Measurements from ENCODE around the gene BICD2. TPM values are rescaled to one million over a fixed set of nuclear protein-coding genes. Genes with fewer than 3 reads are reported as not detected.
A peak's percentile ranks its signal among the peaks of the same experiment; 100 is the strongest.

BICD2 gene
- total RNA-seq, 1 donor from 2014 or later: 22.5 TPM

DNA sequence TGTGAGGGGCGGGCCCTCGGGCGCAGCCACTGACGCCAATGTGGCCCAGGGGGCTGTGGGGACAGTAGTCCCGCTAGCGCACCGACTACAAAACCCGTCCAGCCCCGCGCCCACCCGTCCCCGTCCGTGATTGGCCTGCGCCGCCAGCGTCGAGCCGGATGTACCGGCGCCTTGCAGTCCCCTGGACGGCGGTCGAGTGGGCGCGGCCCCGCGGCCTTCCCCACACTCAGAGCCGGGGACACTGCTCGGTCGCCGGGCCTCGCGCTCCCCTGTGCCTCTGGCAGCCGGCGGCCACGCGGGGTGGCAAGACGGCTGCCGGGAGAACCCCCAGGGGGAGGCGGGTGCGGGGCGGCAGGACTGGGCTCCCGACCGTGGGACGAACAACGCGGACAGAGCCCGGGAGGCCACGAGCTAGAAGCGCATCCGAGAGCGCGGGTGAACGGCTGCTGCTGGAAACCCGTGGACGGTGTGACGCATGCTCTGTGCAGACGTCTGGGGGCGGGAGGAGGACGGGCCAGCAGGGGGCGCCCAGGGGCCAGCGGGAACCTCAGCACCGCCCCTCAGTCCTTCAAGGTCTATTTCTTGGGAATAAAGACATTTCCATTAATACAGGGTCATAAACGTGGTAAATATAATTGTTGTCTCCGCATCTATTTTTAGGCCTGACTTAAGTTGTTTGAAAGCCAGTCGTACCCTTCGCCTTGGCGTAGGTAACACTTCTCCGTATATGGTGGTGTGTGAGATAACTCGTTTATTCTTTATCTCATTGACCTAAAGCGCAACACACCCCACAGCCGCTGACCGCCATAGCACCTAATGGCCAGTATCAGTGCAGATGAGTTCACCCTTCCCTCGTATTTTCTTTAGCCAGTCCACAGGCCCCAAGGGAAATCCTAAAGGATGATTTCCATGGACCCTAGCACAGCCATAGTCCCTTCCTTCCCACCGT is 629 bp upstream of the BICD2 start:
- DNase-seq: peak; percentile 97
- peak; percentile 91 for ATAC-seq (ENCODE audit: low read depth)
- H3K27ac Mint-ChIP-seq: peak overlapping the region; percentile 95
- POLR2A ChIA-PET: interaction anchor here (0.7 to 2.6 kb wide), 6 partner anchors 23 to 95 kb away, joined by 3 to 24 read pairs (median 3); partner anchors contain the start of gene IPPK
- TF ChIP-seq, protein P1, sequence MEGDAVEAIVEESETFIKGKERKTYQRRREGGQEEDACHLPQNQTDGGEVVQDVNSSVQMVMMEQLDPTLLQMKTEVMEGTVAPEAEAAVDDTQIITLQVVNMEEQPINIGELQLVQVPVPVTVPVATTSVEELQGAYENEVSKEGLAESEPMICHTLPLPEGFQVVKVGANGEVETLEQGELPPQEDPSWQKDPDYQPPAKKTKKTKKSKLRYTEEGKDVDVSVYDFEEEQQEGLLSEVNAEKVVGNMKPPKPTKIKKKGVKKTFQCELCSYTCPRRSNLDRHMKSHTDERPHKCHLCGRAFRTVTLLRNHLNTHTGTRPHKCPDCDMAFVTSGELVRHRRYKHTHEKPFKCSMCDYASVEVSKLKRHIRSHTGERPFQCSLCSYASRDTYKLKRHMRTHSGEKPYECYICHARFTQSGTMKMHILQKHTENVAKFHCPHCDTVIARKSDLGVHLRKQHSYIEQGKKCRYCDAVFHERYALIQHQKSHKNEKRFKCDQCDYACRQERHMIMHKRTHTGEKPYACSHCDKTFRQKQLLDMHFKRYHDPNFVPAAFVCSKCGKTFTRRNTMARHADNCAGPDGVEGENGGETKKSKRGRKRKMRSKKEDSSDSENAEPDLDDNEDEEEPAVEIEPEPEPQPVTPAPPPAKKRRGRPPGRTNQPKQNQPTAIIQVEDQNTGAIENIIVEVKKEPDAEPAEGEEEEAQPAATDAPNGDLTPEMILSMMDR (IDR thresholded peaks at IDR 0.05): peak; percentile 71
- peak overlapping the region; percentile 90 for H3K4me3 Mint-ChIP-seq
- H3K4me1 Mint-ChIP-seq: peaks cover 63% of the 10 kb centered on the region
- H3K27me3 Mint-ChIP-seq: no peaks in the 10 kb centered on the region
- no peaks in the 10 kb centered on the region for H3K9me3 Mint-ChIP-seq
- intact Hi-C loops (cut with micrococcal nuclease): loop anchor here (1.0 to 10.0 kb wide), 13 partner anchors 25 to 802 kb away; partner anchors contain the start of genes CENPP, FAM120A, FAM120AOS and IARS1
- peaks cover 2% of the 10 kb centered on the region for H3K36me3 Mint-ChIP-seq (ENCODE audit: low read depth)
- CTCF ChIA-PET: interaction anchor here (1.0 to 2.0 kb wide), 4 partner anchors 25 to 95 kb away, joined by 3 to 10 read pairs (median 8); partner anchors contain the start of gene IPPK

DNA sequence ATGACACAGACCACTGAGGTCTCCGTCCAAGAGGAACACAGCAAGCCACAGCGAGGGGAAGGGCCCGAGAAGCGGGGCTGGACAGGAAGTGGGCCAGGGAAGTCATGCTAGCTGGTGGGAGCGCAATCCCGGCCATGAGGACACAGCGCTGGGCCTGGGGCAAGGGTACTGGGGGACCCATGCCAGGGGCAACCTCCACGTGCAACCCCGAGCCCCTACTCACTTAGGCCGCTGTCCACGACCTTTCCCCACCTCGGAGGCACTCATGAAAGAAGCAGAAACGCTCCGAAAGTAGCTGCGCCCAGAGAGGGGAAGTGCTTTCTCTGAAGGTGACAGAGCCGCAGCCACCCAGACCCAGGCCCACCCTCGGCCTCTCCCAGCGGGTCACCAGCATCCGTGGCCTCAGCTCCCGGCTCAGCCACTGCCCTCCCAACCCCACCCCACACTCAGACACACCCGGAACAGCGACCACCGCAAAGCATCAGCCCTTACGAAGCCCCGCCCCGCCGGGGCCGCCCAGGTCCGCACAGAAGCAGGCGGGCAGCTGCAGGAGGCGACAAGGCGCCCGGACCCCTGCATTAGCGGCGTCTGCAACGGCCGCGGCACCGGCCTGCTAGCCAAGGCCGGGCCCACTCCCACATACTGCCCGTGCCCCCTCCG is 782 bp downstream of the BICD2 start:
- Mint-ChIP-seq H3K27ac (peak overlapping the region; percentile 89), H3K4me1 (peaks cover 59% of the 10 kb centered on the region), H3K4me3 (peak overlapping the region; percentile 98), H3K9me3 (no peaks in the 10 kb centered on the region), H3K27me3 (no peaks in the 10 kb centered on the region), H3K36me3 (ENCODE audit: low read depth) (peaks cover 2% of the 10 kb centered on the region)
- ATAC-seq (ENCODE audit: low read depth) (no peak), DNase-seq (no peak)
- TF ChIP-seq, protein P1 (IDR thresholded peaks at IDR 0.05): no peak
- intact Hi-C loops (cut with micrococcal nuclease): loop anchor here (1.0 to 10.0 kb wide), 4 partner anchors 301 to 803 kb away; partner anchors contain the start of genes FAM120A, FAM120AOS and IARS1
- ChIA-PET POLR2A (interaction anchor here (0.6 to 2.6 kb wide), 8 partner anchors 27 to 438 kb away, joined by 3 to 24 read pairs (median 5); partner anchors contain the start of genes CENPP, IPPK and NOL8), CTCF (interaction anchor here (1.2 to 2.0 kb wide), 4 partner anchors 27 to 94 kb away, joined by 4 to 10 read pairs (median 6); partner anchors contain the start of gene IPPK)

DNA sequence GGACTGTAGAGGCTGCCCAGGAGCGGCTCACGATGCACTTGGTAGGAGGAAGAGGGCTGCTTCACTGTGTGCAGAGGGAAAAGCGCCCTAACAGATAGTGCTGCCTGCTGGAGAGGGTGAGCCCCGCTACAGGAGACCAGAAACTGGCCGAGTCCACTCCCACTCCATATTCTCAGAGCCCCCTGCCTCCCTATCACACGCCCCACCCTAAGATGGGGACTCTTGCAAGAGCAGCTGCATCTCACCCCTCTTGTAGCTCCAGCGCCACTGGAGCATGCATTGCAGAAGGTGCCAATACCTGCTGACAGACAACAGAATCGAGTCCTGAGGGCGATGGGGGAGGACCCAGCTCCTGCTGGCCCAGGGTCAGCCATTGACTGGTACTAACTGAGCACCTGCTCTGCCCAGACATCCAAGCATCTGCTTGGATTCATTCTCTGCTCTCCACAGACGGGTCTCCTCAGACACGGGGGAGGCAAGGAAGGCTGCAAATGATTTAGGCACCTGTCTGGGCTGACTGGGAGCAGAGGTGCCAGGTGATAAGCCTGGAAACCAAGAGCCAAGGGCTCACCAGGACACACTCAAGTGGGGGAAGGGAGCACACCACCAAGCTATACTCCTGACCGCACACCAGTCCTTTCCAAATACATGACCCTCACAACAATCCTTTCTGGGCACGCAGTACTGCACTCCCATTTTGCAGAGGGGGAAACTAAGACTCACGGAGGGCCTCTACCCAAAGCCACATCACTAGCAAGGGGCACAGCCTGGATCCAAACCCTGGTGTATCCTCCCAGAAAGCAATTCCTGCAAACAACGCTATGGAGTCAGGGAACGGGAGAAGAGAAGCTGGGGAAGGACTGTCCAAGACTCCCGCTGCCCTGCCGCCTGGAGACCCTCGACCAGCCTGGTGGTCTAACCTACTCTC is 1.6 kb downstream of the BICD2 start:
- DNase-seq: no peak
- H3K9me3 Mint-ChIP-seq: no peaks in the 10 kb centered on the region
- TF ChIP-seq, protein P1 (IDR thresholded peaks at IDR 0.05): no peak
- no peak for ATAC-seq (ENCODE audit: low read depth)
- CTCF ChIA-PET: interaction anchor here (1.2 to 1.3 kb wide), 2 partner anchors 34 to 93 kb away, joined by 4 read pairs; partner anchors contain the start of gene IPPK
- no peaks in the 10 kb centered on the region for H3K27me3 Mint-ChIP-seq
- intact Hi-C loops (cut with micrococcal nuclease): loop anchor here (5.0 to 10.0 kb wide), 2 partner anchors 302 to 689 kb away; partner anchors contain the start of genes FAM120A and FAM120AOS
- peak overlapping the region; percentile 89 for H3K27ac Mint-ChIP-seq
- H3K4me1 Mint-ChIP-seq: peaks cover 59% of the 10 kb centered on the region
- peak overlapping the region; percentile 98 for H3K4me3 Mint-ChIP-seq
- peaks cover 2% of the 10 kb centered on the region for H3K36me3 Mint-ChIP-seq (ENCODE audit: low read depth)
- POLR2A ChIA-PET: interaction anchor here (0.8 to 2.6 kb wide), 5 partner anchors 32 to 437 kb away, joined by 3 to 24 read pairs (median 4); partner anchors contain the start of genes CENPP, IPPK and NOL8

DNA sequence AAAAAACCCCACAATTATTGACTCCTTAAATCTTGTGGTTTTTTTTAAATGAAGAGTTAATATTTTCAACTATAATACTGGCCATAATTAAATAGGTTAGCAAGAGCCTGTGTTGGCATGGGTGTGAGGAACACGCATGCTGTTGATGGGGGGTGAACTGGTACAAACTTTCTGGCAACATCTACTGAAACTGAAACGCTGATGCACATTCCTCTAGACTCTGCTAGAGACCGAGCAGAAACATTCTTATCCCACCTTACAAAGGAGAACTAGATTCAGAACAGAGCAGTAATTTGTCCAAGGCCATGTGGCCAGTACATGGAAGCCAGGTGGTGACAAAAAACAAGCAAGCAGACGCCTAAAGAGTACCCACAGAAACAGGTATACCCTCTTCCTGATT is 2.4 kb downstream of the BICD2 start:
- intact Hi-C loops (cut with micrococcal nuclease): loop anchor here (5.0 to 10.0 kb wide), 2 partner anchors 303 to 690 kb away; partner anchors contain the start of genes FAM120A and FAM120AOS
- Mint-ChIP-seq H3K27me3 (no peaks in the 10 kb centered on the region), H3K27ac (peak overlapping the region; percentile 25), H3K9me3 (no peaks in the 10 kb centered on the region), H3K4me3 (peak overlapping the region; percentile 98), H3K4me1 (peaks cover 62% of the 10 kb centered on the region), H3K36me3 (ENCODE audit: low read depth) (peaks cover 2% of the 10 kb centered on the region)
- CTCF ChIA-PET: no interaction called here
- no peak for DNase-seq
- TF ChIP-seq, protein P1 (IDR thresholded peaks at IDR 0.05): no peak
- POLR2A ChIA-PET: no interaction called here
- no peak for ATAC-seq (ENCODE audit: low read depth)
